GM21367 (cell line): ENCODE measurements around the gene TRMT1.
"Not testable (repeated sequence)": the region's sequence is repeated elsewhere in the genome, so short reads cannot be mapped to it uniquely, and the experiment has no call there.

Source experiments
- ATAC-seq: cut with Tn5 transposase; IDR thresholded peaks from one replicate; pipeline ENCODE4 v1.9.1; 2021; ENCODE audit not compliant: unreplicated experiment

Gene TRMT1

DNA sequence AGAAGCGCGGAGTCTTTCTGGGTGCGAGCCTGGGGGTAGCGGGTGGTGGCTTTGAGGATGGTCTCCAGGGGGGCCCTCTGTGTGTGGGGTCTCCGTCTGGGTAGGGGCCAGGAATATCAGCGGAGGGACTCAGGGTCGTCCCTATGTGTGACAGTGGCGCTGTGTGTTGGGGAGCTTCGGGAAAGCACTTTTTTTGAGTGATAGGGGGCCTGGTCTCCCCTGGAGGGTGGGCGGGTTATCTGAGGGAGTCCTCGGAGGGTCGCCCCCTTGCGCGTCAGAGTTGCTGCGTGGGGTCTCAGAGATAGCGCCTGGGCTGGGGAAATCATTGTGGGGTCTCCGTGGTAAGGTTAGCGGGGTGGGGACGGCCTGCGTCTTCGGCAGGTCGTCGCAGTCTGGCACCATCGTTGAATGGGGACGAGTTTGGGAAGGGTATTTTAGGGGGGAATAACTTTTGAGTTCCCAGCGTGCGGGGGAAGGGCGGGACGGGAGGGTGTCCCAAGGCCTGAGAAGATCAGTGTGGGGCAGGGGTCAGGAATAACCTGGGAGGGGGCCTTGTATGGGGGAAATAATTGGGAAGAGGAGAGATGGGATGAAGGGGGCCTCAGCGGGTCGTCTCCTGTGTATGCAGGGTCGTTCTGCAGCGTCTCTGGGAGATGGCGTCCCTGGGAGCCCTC is 34.5 kb upstream of the TRMT1 start:
- no peak for ATAC-seq

DNA sequence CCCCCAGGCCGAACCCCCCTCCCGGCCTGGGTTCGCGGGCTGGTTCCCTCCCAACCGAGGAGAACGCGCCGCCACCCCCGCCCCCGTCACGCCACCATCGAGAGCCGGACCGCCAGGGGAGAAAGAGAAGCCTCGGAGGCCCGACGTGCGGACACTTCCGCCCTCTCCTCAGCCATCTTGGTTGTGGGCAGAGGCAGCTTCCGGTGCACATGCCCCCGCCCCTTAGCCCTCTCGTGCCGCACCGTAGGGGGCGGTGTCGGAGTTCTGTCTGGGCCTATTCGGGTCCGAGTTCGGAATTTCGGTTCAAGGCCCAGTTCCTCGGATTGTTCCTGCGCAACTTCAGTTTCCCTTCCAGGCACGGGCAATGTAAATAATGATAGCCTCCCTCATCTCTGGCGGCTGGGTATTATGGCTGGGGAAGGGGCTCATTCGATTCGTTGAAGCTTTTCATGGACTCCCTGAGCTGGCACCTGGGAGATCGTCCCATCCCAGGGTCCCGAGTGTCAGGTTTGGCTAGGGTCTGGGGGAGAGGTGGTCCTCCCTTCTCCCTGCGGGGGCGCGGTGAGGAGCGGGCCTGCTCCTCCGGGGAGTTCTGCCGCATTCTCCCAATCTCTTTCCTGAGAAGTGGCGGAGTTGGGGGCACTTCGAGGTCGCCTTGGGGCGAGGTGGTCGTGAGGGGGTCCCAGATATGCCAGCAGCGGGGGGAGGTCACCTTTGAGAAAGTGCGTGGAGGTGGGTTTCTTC is 33.8 kb upstream of the TRMT1 start, which contains the start of the genes IER2 and STX10:
TSS of gene IER2 (plus strand) at position 225 of the 744 bp plus-strand sequence. CDS start 2,776 bp downstream, outside the sequence.
TSS of gene STX10 (minus strand) at position 189 of the 744 bp plus-strand sequence. CDS start 202 bp downstream, outside the sequence.
- no peak for ATAC-seq

- ATAC-seq = no peak
These were observed 33.2 kb upstream of the TRMT1 start for GRCh38 chr19:13149628-13150186.

DNA sequence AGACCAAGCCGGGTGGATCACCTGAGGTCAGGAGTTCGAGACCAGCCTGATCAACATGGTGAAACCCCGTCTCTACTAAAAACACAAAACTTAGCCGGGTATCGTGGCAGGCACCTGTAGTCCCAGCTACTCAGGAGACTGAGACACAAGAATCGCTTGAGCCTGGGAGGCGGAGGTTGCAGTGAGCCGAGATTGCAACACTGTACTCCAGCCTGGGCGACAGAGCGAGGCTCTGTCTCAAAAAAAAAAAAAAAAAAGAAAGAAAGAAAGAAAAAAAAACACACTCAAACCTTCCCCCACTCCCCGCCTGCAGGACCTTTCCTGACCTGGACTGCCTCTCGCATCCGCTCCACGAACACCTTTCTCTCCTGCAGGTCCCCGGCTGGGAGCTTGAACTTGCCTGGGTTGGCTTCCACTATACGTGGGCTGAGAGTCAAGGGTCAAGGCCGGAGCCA is 32.7 kb upstream of the TRMT1 start:
- ATAC-seq = not testable (repeated sequence)

DNA sequence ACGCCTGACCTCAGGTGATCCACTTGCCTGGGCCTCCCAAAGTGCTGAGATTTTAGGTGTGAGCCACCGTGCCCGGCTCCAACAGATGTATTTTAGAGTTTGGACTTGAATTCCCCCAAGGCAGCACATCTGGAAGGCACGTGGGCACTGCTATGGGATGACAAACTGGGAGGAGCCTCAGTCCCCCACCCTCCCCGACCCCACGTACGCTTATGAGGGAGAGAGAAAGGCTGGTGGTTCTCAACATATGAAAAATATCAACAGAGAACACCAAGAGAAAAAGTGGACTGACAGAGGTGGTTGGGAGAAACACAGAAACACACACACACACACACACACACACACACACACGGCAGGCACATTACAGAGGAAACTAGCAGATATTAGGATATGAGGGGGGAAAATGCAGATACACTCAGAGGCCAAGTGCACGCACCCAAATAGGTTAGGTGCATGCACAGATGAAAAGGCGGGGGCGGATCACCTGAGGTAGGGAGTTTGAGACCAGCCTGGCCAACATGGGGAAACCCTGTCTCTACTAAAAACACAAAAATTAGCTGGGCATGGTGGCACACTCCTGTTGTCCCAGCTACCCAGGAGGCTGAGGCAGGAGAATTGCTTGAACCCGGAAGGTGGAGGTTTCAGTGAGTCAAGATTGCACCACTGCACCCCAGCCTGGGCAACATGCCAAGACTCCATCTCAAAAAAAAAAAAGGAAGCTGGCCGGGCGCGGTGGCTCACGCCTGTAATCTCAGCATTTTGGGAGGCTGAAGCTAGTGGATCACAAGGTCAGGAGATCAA is 30.4 kb upstream of the TRMT1 start:
- no peak for ATAC-seq

DNA sequence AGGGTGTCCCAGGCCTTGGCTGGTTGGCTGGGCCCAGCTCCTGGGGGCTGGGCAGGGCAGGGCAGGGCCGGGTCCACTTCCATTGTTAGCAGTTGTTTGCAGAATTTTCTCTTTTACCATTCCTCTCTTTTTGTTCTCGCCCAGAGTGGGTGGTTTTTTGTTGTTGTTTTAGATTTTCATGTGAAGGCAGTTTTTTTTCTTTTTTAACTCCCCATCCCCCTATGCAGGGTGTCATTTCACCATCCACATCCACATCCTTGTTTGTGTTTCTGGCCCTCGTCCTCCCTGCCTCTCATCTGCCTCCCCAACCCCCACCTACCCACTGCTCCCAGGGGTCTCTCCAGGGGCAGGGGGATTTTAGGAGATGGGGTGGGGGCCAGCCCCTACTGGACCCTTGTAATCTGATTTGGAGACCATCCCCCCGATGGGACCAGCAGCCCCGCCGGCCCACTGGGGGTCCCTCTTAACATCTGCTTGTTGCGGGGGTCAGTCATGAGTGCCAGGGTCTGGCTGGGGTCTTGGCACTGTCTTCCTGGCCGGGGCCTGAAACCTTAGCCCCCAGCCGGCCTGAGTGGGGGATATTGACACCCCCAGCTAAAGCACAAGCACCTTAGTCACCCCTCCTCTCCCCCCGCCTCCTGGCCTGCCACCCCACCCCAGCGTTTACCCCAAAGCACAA is 23.2 kb upstream of the TRMT1 start:
- ATAC-seq = no peak

DNA sequence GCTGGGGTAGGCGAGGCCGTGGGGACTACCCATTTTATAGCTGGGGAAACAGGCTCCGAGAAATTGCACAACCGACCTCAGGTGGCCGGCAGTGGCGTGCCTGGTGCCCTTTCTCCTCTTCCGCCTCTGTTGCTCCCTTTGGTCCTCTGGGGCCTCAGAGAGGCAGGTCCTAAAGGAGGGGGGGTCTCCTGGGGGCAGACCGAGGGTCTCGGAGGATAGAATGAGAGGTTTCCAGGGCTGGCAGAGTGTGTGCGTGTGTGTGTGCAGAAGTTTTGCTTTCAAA is 22.3 kb upstream of the TRMT1 start:
- no peak for ATAC-seq

- ATAC-seq = no peak
These were observed 21.8 kb upstream of the TRMT1 start for GRCh38 chr19:13138171-13138915.

GRCh38 chr19:13137290-13137794 is 20.8 kb upstream of the TRMT1 start:
- no peak for ATAC-seq

DNA sequence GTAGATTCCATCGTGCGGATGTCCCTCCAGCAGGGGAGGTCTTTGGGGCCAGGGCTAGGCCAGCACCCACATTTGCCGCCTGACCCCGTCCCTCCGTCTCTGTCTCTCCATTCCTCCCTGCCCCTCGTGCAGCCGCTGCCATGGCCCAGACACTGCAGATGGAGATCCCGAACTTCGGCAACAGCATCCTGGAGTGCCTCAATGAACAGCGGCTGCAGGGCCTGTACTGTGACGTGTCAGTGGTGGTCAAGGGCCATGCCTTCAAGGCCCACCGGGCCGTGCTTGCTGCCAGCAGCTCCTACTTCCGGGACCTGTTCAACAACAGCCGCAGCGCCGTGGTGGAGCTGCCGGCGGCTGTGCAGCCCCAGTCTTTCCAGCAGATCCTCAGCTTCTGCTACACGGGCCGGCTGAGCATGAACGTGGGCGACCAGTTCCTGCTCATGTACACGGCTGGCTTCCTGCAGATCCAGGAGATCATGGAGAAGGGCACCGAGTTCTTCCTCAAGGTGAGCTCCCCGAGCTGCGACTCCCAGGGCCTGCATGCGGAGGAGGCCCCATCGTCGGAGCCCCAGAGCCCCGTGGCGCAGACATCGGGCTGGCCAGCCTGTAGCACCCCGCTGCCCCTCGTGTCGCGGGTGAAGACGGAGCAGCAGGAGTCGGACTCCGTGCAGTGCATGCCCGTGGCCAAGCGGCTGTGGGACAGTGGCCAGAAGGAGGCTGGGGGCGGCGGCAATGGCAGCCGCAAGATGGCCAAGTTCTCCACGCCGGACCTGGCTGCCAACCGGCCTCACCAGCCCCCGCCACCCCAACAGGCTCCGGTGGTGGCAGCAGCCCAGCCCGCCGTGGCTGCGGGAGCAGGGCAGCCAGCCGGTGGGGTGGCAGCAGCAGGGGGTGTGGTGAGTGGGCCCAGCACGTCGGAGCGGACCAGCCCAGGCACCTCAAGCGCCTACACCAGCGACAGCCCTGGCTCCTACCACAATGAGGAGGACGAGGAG is 18.8 kb upstream of the TRMT1 start:
- no peak for ATAC-seq

GRCh38 chr19:13134626-13135025 is 18.1 kb upstream of the TRMT1 start:
- ATAC-seq = no peak

DNA sequence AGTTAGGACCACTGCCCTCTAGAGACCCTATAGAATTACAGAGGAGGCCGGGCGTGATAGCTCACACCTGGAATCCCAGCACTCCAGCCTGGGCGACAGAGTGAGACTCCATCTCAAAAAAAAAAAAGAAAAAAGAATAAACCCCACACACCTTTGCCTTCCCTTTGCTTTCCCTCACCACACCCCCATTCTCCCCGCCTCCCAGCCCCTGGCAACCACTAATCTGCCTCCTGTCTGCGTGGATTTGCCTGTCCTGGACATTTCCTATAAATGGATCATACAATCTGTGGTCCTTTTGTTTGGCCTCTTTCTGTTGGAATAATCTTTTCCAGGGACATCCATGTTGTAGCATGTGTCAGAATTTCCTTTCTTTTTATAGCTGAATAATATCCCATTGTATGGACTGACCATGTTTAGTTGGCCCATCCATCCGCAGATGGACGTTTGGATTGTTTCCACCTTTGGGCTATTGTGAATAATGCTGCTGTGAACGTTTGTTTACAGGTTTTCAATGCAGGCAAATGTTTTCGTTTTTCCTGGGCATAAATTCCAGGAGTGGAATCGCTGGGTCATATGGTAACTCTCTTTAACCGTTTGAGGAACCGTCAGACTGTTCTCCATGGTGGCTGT is 16.8 kb upstream of the TRMT1 start:
- ATAC-seq = no peak

- no peak for ATAC-seq
These were observed 16.1 kb upstream of the TRMT1 start for GRCh38 chr19:13132471-13133180.

- ATAC-seq = no peak
These were observed 14.4 kb upstream of the TRMT1 start for GRCh38 chr19:13130886-13131490.

DNA sequence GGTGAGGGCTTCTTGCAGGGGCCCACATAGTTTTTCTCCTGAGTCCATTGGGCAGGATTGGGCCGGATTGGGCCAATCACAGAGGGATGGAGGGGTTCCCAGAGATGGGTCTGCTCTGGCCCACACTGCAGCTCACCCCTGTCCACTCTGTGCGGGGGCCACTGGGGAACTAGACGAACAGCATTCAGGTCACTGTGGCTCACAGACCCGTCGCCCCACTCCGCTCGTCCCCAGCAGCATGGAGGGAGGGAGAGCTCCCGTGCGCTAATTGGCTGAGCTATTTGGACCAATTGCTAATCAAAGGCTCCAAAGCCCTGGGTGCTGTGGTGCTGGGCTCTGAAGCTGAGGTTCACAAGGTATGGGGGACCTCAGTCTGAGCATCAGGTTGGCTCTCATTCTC is 12.8 kb upstream of the TRMT1 start:
- ATAC-seq = no peak

GRCh38 chr19:13128583-13128982 is 12.0 kb upstream of the TRMT1 start:
- ATAC-seq = no peak
